B cell (primary cell): Measurements from ENCODE around the gene KDM3B.

ENCODE experiments used
- EZH2 ChIP-seq: IDR thresholded peaks from 2 replicates; pipeline ENCODE4 v1.6.1; 2012; ENCODE audit warnings: borderline replicate concordance, low read depth, mild to moderate bottlenecking, moderate library complexity, low read length; ENCODE audit not compliant: insufficient read depth, poor library complexity, severe bottlenecking
- TF ChIP-seq, protein P1 (sequence below): fragments of 200-600 bp; IDR thresholded peaks from one replicate; pipeline ENCODE4 v1.8.0; 2022; ENCODE audit warnings: antibody characterized with exemption, mild to moderate bottlenecking

DNA sequence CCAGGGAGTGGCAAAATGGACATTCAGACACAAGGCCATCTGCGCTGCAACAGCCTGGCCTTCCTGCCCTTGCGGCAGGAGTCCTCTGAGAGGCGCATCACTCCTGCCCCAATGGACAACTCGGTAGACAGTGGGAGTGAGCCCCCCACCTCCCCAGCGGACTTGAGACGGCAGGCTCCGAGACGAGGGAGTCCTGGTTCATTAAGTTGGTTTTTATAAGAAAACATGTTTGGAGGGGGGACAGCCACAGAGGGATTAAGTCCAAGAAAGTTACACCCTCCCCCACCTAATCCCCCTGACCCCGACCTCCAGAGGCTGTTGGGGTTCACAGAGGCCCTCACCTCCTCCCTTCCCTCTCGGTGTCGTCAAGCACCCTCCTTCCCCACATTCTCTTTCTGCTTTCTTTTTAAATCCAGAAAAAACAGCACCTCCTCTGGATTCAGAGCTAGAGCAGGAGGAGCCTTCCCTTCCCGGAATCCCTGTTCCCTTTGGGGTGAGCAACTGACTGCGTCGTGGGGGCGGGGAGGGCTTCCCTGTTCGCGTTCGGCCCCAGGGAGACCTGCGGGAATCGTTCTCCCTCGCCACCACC, 111.0 kb downstream of the KDM3B start:
- no peak for TF ChIP-seq EZH2
- TF ChIP-seq, protein P1, sequence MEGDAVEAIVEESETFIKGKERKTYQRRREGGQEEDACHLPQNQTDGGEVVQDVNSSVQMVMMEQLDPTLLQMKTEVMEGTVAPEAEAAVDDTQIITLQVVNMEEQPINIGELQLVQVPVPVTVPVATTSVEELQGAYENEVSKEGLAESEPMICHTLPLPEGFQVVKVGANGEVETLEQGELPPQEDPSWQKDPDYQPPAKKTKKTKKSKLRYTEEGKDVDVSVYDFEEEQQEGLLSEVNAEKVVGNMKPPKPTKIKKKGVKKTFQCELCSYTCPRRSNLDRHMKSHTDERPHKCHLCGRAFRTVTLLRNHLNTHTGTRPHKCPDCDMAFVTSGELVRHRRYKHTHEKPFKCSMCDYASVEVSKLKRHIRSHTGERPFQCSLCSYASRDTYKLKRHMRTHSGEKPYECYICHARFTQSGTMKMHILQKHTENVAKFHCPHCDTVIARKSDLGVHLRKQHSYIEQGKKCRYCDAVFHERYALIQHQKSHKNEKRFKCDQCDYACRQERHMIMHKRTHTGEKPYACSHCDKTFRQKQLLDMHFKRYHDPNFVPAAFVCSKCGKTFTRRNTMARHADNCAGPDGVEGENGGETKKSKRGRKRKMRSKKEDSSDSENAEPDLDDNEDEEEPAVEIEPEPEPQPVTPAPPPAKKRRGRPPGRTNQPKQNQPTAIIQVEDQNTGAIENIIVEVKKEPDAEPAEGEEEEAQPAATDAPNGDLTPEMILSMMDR = no peak
